ENCODE measurements around the gene LCA5L. TPM values are rescaled to one million over a fixed set of nuclear protein-coding genes. Genes with fewer than 3 reads are reported as not detected.

Gene LCA5L
- total and polyA plus RNA-seq, 2 of the 13 experiments (the other 11 are each of a cell fraction or from before 2014, with no cell fraction given): 0.13 to 0.55 TPM

DNA sequence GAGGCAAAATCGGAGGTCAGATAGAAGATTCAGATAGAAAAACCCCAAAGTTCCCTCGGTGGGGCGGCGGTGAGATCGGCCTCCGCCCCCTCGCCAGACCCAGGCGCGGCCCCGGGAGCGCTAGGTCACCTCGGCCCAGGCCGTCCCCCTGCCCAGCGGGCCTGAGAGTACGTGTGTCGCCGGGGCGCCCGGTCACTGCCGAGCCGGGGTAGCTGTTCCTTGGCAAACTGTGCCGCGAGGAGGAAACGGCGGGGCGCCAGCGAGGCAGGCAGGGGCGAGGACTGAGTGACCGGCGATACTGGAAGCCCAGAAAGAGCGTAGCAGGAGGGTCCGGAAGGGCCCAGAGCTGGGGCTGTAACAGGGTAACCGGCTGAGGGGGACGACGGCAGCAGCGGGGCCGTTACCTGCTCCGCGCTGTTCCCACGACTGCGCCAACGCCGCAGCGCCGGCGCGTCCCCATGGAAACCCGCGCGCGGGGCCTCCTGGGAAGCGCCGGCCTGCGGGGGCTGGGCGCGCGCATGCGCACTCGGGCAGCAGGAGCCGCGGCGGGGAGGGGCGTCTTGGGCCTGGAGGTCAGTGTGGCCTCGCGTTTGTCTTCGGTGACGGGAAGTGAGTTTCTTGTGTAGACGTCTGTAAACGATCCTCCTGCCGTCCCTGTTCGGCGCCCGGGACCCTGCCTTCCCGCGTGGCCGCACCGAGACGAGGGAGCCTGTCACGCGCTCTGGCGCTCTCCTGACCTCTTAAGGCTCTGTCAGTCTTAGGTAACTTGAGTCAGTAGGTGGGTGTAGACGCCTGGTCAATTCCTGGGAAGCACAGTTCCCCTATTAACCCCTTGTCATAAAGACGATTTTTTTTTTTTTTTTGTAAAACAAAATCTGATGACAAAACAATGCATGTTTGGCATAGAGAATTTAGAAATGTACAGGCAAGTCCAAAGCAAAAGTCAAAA lies at the start of gene LCA5L (continued):
- TF ChIP-seq GLI4 (CRISPR knock-in tag; IDR thresholded peaks at IDR 0.05; ENCODE audit: borderline replicate concordance) (peak; percentile 11; the same call in 1 of the 2 replicates), ZNF343 (CRISPR knock-in tag; IDR thresholded peaks at IDR 0.05) (no peak), HDAC2 (CRISPR knock-in tag; IDR thresholded peaks at IDR 0.05) (0 out of 2 replicates have a peak, but pooled peaks have one; percentile 7), ZNF891 (CRISPR knock-in tag; IDR thresholded peaks at IDR 0.05) (peak; percentile 69; the same call in 1 of the 2 replicates), ZNF883 (CRISPR knock-in tag; IDR thresholded peaks at IDR 0.05; ENCODE audit: not compliant biosample characterization) (peak; percentile 83), ZNF543 (CRISPR knock-in tag; IDR thresholded peaks at IDR 0.05) (no peak), WIZ (CRISPR knock-in tag; IDR thresholded peaks at IDR 0.05) (0 out of 2 replicates have a peak, but pooled peaks have one; percentile 25), ZNF563 (CRISPR knock-in tag; IDR thresholded peaks at IDR 0.05) (no peak; the same call in 1 of the 2 replicates), SIN3A (IDR thresholded peaks at IDR 0.05; ENCODE audit: borderline replicate concordance, low read depth, low read length) (peak; percentile 93; the same call in 1 of the 2 replicates), ZNF556 (CRISPR knock-in tag; IDR thresholded peaks at IDR 0.05; ENCODE audit: borderline replicate concordance) (no peak), ZFY (CRISPR knock-in tag; IDR thresholded peaks at IDR 0.05) (peak; percentile 87), RNF2 (conservative IDR thresholded peaks at IDR 0.05; ENCODE audit: low read depth) (peak; percentile 88), ZNF260 (CRISPR knock-in tag; IDR thresholded peaks at IDR 0.05; ENCODE audit: borderline replicate concordance, low read depth) (no peak), SAP130 (CRISPR knock-in tag; IDR thresholded peaks at IDR 0.05; ENCODE audit: low read depth) (peak; percentile 93), ZNF547 (CRISPR knock-in tag; IDR thresholded peaks at IDR 0.05) (peak; percentile 21; the same call in 1 of the 2 replicates), TAF1 (CRISPR knock-in tag; IDR thresholded peaks at IDR 0.05) (peak; percentile 66)
- TF ChIP-seq, protein P1, sequence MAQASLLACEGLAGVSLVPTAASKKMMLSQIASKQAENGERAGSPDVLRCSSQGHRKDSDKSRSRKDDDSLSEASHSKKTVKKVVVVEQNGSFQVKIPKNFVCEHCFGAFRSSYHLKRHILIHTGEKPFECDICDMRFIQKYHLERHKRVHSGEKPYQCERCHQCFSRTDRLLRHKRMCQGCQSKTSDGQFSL (CRISPR knock-in tag; IDR thresholded peaks at IDR 0.05): peak; percentile 60; the same call in 1 of the 2 replicates
- TF ChIP-seq, protein P2, sequence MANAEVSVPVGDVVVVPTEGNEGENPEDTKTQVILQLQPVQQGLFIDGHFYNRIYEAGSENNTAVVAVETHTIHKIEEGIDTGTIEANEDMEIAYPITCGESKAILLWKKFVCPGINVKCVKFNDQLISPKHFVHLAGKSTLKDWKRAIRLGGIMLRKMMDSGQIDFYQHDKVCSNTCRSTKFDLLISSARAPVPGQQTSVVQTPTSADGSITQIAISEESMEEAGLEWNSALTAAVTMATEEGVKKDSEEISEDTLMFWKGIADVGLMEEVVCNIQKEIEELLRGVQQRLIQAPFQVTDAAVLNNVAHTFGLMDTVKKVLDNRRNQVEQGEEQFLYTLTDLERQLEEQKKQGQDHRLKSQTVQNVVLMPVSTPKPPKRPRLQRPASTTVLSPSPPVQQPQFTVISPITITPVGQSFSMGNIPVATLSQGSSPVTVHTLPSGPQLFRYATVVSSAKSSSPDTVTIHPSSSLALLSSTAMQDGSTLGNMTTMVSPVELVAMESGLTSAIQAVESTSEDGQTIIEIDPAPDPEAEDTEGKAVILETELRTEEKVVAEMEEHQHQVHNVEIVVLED (CRISPR knock-in tag; IDR thresholded peaks at IDR 0.05; ENCODE audit: borderline replicate concordance): peak; percentile 72
- TF ChIP-seq, protein P3, sequence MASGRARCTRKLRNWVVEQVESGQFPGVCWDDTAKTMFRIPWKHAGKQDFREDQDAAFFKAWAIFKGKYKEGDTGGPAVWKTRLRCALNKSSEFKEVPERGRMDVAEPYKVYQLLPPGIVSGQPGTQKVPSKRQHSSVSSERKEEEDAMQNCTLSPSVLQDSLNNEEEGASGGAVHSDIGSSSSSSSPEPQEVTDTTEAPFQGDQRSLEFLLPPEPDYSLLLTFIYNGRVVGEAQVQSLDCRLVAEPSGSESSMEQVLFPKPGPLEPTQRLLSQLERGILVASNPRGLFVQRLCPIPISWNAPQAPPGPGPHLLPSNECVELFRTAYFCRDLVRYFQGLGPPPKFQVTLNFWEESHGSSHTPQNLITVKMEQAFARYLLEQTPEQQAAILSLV (CRISPR knock-in tag; IDR thresholded peaks at IDR 0.05; ENCODE audit: borderline replicate concordance): peak; percentile 83; the same call in 1 of the 2 replicates
